Jurkat, Clone E6-1 (cell line): ENCODE results near the gene LGI4.

ENCODE experiments used
- DNase-seq: peaks from one replicate; pipeline ENCODE4 v3.0.0-alpha.2; 2011; ENCODE audit warnings: low read depth, low spot score
- H3K4me3 ChIP-seq: 2 replicates; pipeline ENCODE4 v1.5.1; 2011; ENCODE audit warnings: mild to moderate bottlenecking, low read length, control low read depth, moderate library complexity

The LGI4 gene

GRCh38 chr19:35095667-35096368 lies 39.0 kb downstream of the LGI4 start:
- H3K4me3 ChIP-seq, result no peak overlapping the region
- DNase-seq, result no peak

GRCh38 chr19:35094656-35095055 lies 40.2 kb downstream of the LGI4 start:
- no peak for DNase-seq

GRCh38 chr19:35093941-35094647 lies 40.8 kb downstream of the LGI4 start:
- H3K4me3 ChIP-seq, result no peak overlapping the region
- no peak for DNase-seq

More at GRCh38 chr19:35094656-35095055, 40.2 kb downstream of the LGI4 start:
- H3K4me3 ChIP-seq, result no peak overlapping the region

- no peak overlapping the region for H3K4me3 ChIP-seq
- DNase-seq, result no peak
Measured at GRCh38 chr19:35093430-35093829, 41.4 kb downstream of the LGI4 start.

DNA sequence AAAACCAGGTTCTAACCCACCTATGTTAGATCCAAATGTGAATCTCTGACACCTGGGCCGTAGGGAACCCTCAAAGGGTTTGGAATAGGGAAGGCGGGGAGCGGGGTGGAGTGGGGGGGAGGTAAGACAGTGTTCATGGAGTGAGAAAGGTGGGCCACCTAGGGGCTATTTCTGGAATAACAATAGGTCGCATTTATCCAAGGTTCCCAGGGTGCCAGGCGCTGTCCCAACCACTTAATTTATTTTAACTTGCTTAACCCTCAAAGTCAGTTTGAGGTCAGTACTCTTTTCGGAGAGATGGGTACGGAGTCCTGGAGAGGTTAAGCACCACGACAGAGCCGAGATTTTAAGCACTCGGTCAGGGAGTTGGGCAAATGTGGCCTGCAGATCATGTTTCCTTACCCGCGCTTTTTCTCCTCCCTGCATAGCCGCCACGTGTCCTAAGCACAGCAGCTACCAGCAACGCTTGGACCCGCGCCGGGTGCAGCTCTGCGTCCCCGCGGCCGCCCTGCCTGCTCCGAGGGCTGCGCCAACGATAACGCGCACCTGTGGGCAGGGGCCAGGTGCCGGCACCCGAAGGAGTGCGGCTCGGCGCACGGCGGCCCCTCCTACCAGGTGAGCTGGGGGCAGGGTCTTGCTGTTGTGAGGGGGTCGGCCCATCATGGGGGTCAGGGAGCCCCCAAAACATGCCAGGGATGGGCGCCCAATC lies 44.2 kb downstream of the LGI4 start:
- DNase-seq, result peak; percentile 28
- H3K4me3 ChIP-seq, result no peak overlapping the region

DNA sequence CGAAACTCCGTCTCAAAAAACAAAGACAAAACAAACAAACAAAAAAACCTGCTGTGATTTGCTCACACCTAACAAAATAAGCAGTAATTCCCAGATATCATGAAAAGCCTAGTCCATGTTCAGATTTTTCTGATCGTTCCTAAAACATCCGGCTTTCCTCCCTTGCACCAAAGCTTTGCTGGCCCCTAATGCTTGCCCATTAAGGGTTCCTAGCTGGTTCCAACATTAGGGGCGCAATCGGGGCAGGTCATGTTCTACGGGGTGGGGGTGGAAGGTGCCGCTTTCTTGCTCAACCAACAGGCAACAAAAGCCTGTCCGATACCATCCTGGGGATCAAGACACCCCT lies 44.7 kb downstream of the LGI4 start:
- no peak overlapping the region for H3K4me3 ChIP-seq
- no peak for DNase-seq

GRCh38 chr19:35089554-35089953 lies 45.3 kb downstream of the LGI4 start:
- no peak for DNase-seq
- no peak overlapping the region for H3K4me3 ChIP-seq

DNA sequence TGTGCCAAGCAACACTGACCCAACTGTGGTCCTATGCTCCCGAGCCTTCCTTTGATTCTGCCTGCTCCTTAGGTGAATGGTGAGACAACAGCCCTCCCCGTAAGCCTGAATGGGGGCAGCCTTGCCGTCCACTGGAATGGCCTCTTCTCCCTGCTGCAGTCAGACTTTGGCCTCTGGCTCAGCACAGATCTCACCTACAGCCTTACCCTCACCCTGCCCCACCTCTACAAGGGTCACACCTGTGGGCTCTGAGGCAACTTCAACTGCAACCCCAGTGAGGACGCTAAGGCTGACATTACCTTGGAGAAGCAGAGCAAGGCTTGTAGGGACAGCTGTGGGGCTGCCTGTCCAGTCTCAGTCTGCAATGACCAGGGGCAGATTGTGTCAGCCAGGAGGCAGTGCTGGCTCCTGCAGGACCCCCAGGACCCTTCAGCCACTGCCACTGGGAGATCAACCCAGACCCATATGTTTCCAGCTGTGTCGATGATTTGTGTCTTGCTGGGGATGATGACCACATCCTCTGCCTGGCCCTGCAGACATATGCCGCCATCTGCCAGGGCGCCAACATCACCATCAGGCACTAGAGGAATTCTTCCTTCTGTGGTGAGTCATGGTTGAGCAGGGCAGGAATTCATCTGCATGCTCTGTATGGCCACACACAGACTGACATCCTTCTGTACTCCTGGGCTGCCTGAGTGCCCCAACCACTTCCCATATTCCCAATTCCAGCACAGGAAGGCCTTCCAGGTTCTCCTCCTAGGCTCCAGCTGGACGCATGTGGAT lies 46.5 kb downstream of the LGI4 start:
- no peak overlapping the region for H3K4me3 ChIP-seq
- no peak for DNase-seq

GRCh38 chr19:35087393-35087792 lies 47.5 kb downstream of the LGI4 start:
- H3K4me3 ChIP-seq, result no peak overlapping the region
- DNase-seq, result no peak

GRCh38 chr19:35086455-35086854 lies 48.4 kb downstream of the LGI4 start:
- DNase-seq, result no peak
- no peak overlapping the region for H3K4me3 ChIP-seq

DNA sequence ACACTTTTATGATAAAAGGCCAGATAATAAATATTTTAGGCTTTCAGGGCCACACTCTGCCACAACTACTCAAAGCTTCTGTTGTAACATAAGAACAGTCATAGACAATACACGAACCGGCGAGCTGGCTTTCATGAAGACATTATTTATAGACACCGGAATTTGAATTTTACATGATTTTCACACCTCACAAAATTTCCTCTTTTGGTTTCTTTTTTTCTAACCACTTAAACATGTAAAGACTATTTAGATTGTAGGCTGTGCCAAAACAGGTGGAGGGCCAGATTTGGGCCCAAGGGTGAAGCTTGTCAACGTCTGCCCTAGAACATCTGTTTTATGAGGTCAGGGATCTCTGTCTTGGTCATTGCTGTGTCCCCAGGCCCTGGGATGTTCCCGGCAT lies 48.9 kb downstream of the LGI4 start:
- DNase-seq, result no peak
- no peak overlapping the region for H3K4me3 ChIP-seq

DNA sequence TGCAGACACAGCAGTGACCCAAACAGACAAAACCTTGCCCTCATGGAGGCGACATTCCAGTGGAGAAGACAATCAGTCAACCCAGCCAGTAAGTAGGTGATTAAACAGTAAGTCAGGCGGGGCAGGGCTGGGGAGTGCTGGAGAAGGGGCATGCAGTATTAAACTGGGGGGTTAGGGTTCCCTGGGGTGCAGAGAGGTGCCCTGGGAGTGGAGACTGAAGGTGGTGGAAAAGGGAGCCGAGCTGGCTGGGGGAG lies 50.4 kb downstream of the LGI4 start:
- no peak overlapping the region for H3K4me3 ChIP-seq

GRCh38 chr19:35083691-35084508 lies 51.0 kb downstream of the LGI4 start:
- DNase-seq, result no peak
- H3K4me3 ChIP-seq, result no peak overlapping the region

More for the DNA sequence above, 50.4 kb downstream of the LGI4 start:
- no peak for DNase-seq

DNA sequence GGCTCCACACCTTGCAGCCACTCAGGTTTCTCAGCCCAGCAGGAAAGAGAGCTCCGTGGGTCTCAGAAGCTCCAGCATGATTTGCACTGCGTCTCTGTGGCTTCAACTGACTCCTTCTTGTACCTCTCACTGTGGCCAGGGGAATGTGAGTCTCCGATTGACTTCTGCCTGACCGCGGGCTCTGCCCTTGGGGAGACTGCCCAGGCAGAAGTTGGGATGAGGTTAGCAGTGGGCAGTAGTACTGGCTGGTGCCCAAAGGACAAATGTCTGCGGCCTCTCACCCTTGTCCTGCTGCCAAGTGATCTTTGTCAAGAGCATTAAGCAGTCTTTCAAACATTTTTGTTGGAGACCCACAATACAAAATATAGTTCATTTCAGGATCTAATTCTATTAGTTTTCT lies 53.7 kb downstream of the LGI4 start:
- H3K4me3 ChIP-seq, result no peak overlapping the region
- DNase-seq, result no peak

- no peak for DNase-seq
- H3K4me3 ChIP-seq, result no peak overlapping the region
Measured at GRCh38 chr19:35080613-35081170, 54.2 kb downstream of the LGI4 start.

DNA sequence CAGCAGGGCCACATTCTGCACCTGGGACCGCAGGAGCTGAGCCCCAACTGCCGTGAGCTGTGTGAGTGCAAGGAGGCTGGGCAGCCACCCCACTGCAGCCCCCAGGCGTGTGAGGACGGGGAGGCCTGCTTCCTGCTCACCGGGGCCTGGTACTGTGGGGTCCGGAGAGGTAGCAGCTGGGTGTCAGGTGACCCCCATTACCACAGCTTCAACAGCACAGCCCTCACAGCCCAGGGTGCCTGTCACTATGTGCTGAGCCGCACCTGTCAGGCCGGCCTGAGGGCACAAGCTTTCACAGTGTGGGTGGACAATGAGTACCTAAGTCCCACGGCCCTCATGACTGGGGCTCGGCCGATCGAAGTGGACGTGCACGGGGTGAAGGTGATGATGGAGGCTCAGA lies 55.0 kb downstream of the LGI4 start:
- no peak for DNase-seq
- H3K4me3 ChIP-seq, result no peak overlapping the region

DNA sequence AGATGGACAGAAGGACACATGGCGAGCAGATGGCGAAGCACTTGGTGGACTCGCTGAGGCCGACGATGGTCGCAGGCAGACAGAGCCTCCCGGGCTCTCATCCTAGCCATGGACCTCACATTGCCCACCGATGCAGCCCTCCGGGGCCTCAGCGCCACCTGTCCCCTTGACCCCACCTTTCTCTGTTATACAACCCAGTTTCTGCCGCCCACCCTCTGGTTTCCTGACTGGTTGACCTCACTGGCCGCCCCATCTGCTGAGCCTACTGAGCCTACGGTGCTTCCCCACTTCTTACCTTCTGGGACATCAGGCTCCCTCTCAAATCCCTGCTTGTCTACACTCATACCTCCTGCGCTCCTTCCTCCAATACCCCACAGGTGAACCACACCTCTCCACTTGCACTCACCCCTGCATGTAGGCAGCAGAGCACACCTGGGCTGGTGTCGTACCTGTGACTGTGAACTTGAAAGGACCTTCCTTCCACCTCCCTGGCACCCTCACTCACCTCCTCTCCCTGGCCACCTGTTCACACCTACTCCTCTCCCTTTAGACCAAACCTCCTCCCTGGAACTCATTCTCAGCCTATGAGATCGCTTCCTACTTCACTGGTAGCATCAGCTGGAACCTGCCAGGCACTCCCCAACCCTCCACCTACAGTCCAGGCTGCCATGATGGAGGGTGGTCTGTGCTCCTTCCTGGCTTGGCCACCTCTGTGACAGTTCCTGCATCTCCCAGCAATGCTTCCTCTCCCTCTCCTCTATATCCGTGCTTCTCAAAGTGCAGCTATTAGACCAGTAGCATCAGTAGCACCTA lies 57.2 kb downstream of the LGI4 start:
- H3K4me3 ChIP-seq, result no peak overlapping the region
- no peak for DNase-seq

DNA sequence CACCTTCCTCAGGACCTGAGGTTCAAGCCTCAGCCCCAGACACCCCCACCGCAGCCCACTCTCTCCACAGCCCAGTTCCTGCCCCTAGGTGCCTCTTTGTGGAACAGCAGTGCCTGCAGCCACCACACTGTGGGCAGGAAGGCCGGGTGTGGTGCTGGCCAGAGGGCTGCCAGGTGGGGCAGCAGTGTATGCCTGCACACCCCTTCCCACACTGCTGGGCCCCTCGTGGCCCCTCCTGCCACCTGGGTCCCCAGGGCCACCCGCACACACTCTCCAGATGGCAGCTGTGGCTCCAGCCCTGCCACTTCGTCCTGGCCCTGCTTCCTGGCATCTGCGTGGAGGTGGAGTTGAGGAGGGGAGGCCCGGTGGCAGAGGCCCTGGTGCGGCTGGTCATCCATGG lies 58.2 kb downstream of the LGI4 start:
- H3K4me3 ChIP-seq, result no peak overlapping the region
- no peak for DNase-seq
